CD14-positive monocyte (primary cell): ENCODE measurements around the gene MPP7. TPM values are rescaled to one million over a fixed set of nuclear protein-coding genes. Genes with fewer than 3 reads are reported as not detected.

Source experiments
- DNase-seq, 3 donors: peaks; one replicate each; pipeline ENCODE4 v3.0.0-alpha.2; 2011 to 2022
- H2AFZ ChIP-seq: 2 replicates; pipeline ENCODE4 v1.6.0; 2012; ENCODE audit warnings: mild to moderate bottlenecking, low read depth, low read length, inconsistent platforms; ENCODE audit not compliant: insufficient read depth, poor library complexity, severe bottlenecking
- H3K27ac ChIP-seq, 2 donors: 1 replicate in 1 of 2; 2 replicates in 1 of 2; pipeline ENCODE4 v1.5.1; 2012 to 2013; ENCODE audit warnings: low read length in 2 of 2, control low read depth in 1 of 2, inconsistent platforms in 1 of 2, low read depth in 1 of 2, mild to moderate bottlenecking in 1 of 2
- H3K27me3 ChIP-seq, 2 donors: one replicate each; pipeline versions ENCODE4 v1.6.0 to v1.6.1; 2011 to 2013; ENCODE audit warnings: low read length in 2 of 2; ENCODE audit not compliant: control insufficient read depth in 2 of 2, insufficient read depth in 2 of 2
- H3K36me3 ChIP-seq, 2 donors: replicated peaks in 1 of 2; 1 replicate in 1 of 2; 2 replicates in 1 of 2; pipeline versions ENCODE4 v1.5.1 to v1.6.1; 2012 to 2013; ENCODE audit warnings: low read length in 2 of 2, control low read depth in 1 of 2, inconsistent platforms in 1 of 2, mild to moderate bottlenecking in 1 of 2; ENCODE audit not compliant: insufficient read depth in 2 of 2, control insufficient read depth in 1 of 2
- H3K4me1 ChIP-seq, 2 donors: 1 replicate in 1 of 2; 2 replicates in 1 of 2; pipeline versions ENCODE4 v1.5.1 to v1.6.1; 2012 to 2013; ENCODE audit warnings: low read length in 2 of 2, control low read depth in 1 of 2, inconsistent platforms in 1 of 2, mild to moderate bottlenecking in 1 of 2, moderate library complexity in 1 of 2; ENCODE audit not compliant: insufficient read depth in 2 of 2, control insufficient read depth in 1 of 2
- H3K4me2 ChIP-seq: replicated peaks from 2 replicates; pipeline ENCODE3; 2012; ENCODE audit warnings: low read length, moderate library complexity, mild to moderate bottlenecking; ENCODE audit not compliant: poor library complexity, severe bottlenecking; ENCODE audit errors: extremely low read depth
- H3K4me3 ChIP-seq, 3 experiments: fragments of 200-600 bp in 1 of 3; sonication (generic) in 1 of 3; replicated peaks in 1 of 3; 1 replicate in 2 of 3; 2 replicates in 1 of 3; pipeline ENCODE4 v1.5.1; 2011 to 2013; ENCODE audit warnings: low read length in 3 of 3, mild to moderate bottlenecking in 3 of 3, control low read depth in 2 of 3, low read depth in 2 of 3, inconsistent platforms in 1 of 3, moderate library complexity in 1 of 3
- H3K79me2 ChIP-seq: 2 replicates; pipeline ENCODE4 v1.6.0; 2012; ENCODE audit warnings: mild to moderate bottlenecking, control low read depth, inconsistent platforms, low read length, moderate library complexity; ENCODE audit not compliant: insufficient read depth
- H3K9ac ChIP-seq: 2 replicates; pipeline ENCODE4 v1.6.0; 2017; ENCODE audit warnings: low read length, mild to moderate bottlenecking; ENCODE audit not compliant: insufficient read depth, poor library complexity, severe bottlenecking
- H3K9me3 ChIP-seq, 2 donors: replicated peaks in 1 of 2; 1 replicate in 1 of 2; 2 replicates in 1 of 2; pipeline versions ENCODE4 v1.5.1 to v1.6.1; 2012 to 2013; ENCODE audit warnings: low read length in 2 of 2, control low read depth in 1 of 2; ENCODE audit not compliant: control insufficient read depth in 1 of 2, insufficient read depth in 1 of 2
- H4K20me1 ChIP-seq: 2 replicates; pipeline ENCODE4 v1.6.0; 2012; ENCODE audit warnings: mild to moderate bottlenecking, low read length, control low read depth, moderate library complexity; ENCODE audit not compliant: insufficient read depth
- H3K27ac Mint-ChIP-seq, 7 donors: one replicate each; pipeline ENCODE4 v1.8.0; 2020; ENCODE audit warnings: mild to moderate bottlenecking in 7 of 7, mixed read lengths in 7 of 7, moderate library complexity in 6 of 7, inconsistent platforms in 2 of 7
- H3K27me3 Mint-ChIP-seq, 3 donors: one replicate each; pipeline ENCODE4 v1.8.0; 2021 to 2022; ENCODE audit warnings: low read depth in 3 of 3, mild to moderate bottlenecking in 3 of 3, mixed read lengths in 3 of 3, moderate library complexity in 3 of 3, inconsistent platforms in 1 of 3
- H3K36me3 Mint-ChIP-seq, 2 donors: one replicate each; pipeline ENCODE4 v1.8.0; 2020; ENCODE audit warnings: mixed read lengths in 2 of 2, inconsistent platforms in 1 of 2, mild to moderate bottlenecking in 1 of 2
- H3K4me1 Mint-ChIP-seq: one replicate; pipeline ENCODE4 v1.8.0; 2020; ENCODE audit warnings: mild to moderate bottlenecking, mixed read lengths
- H3K4me3 Mint-ChIP-seq, 2 donors: one replicate each; pipeline ENCODE4 v1.8.0; 2020; ENCODE audit warnings: mild to moderate bottlenecking in 2 of 2, mixed read lengths in 2 of 2, moderate library complexity in 1 of 2
- H3K9me3 Mint-ChIP-seq, 7 donors: one replicate each; pipeline ENCODE4 v1.8.0; 2020 to 2022; ENCODE audit warnings: mixed read lengths in 7 of 7, mild to moderate bottlenecking in 6 of 7, moderate library complexity in 6 of 7, inconsistent platforms in 2 of 7
- CTCF ChIP-seq: fragments of 200-600 bp; IDR thresholded peaks from one replicate; pipeline ENCODE4 v1.8.0; 2022; ENCODE audit warnings: antibody characterized with exemption, mild to moderate bottlenecking
- WGBS: methylation state at CpG from one replicate; pipeline ENCODE4 v1.1.5; 2013; ENCODE audit warnings: missing lambda C conversion rate; ENCODE audit not compliant: insufficient coverage; 5-methylcytosine and 5-hydroxymethylcytosine counted together
- intact Hi-C, 2 donors: fragments of 100-400 bp; cut with micrococcal nuclease; formaldehyde crosslinking; loops; one replicate each; pipeline versions ENCODE4 v1.15.0 to v1.15.1; 2023
- polyA plus RNA-seq, 3 donors: library from polyadenylated mRNA; depleted of rRNA in 1 of 3; unstranded in 2 of 3; stranded (reverse) in 1 of 3; fragments of 300-500 nt in 2 of 3; fragments of >200 nt in 1 of 3; fragmentation: Illumina TruSeq in 2 of 3; gene quantifications; 1 replicate in 2 of 3; 2 replicates in 1 of 3; pipeline ENCODE4 v1.2.3, GENCODE V29; 2012 to 2021

The MPP7 gene
- polyA plus RNA-seq, 3 donors = 17.3 to 48.3 (median 33.6) TPM

DNA sequence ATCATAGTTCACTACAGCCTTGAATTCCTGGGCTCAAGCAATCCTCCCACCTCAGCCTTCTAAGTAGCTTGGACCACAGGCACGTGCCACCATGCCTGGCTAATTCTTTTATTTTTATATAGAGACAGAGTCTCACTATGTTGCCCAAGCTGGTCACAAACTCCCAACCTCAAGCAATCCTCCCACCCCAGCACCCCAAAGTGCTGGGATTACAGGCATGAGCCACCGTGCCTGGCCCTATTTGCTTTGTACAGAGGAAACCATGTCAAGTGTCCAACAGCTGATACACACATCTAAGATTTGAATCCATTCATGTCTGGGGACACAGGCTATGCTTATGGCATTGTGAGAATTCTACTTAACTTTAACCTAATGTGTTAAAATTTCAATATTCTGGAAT lies 29.9 kb upstream of the MPP7 start:
- no peaks in the 10 kb centered on the region for H3K9me3 ChIP-seq
- WGBS = 80% methylated on average over 1 of the region's 2 CpGs
- DNase-seq = no peak
- no peaks in the 10 kb centered on the region for H3K36me3 ChIP-seq
- no peaks in the 10 kb centered on the region for H3K36me3 Mint-ChIP-seq
- H3K27ac ChIP-seq = peak overlapping the region; percentile 95 to 97
- no peak overlapping the region for H3K4me2 ChIP-seq
- no peak for TF ChIP-seq CTCF
- H3K9ac ChIP-seq = no peak overlapping the region
- no peaks in the 10 kb centered on the region for H3K27me3 ChIP-seq
- H2AFZ ChIP-seq = no peak overlapping the region
- intact Hi-C loops = loop anchor here (5.0 kb wide), 1 partner anchor 35 kb away; no protein-coding TSS in a partner anchor
- no peak overlapping the region for H3K4me3 Mint-ChIP-seq
- H3K4me1 ChIP-seq = peaks cover 67% of the 10 kb centered on the region in 2 donors
- H3K79me2 ChIP-seq = no peaks in the 10 kb centered on the region
- no peaks in the 10 kb centered on the region for H4K20me1 ChIP-seq
- no peak overlapping the region for H3K4me3 ChIP-seq
- H3K27me3 Mint-ChIP-seq = no peaks in the 10 kb centered on the region
- H3K9me3 Mint-ChIP-seq = no peaks in the 10 kb centered on the region
- peak overlapping the region; percentile 90 to 99 (median 99) for H3K27ac Mint-ChIP-seq
- H3K4me1 Mint-ChIP-seq = peaks cover 63% of the 10 kb centered on the region

DNA sequence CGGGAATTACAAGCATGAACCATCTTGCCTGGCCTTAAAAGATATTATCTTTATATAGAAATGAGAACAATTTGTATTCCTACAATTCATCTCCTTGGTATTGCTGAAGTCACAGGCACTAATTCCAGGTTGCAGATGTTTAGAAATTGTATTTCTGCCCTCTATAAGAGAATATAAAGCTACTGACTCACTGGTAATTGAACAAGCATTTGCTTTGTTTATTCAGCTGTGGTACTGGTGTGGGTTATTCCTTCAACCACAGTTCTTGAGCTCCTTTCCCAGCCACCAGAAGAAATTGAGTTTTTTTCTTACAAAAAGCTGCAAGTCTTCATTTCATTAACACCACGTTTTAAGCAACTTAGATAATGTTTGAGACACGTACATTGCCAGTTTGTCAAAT lies 29.0 kb upstream of the MPP7 start:
- Mint-ChIP-seq H3K9me3 (no peaks in the 10 kb centered on the region), H3K4me1 (peaks cover 65% of the 10 kb centered on the region), H3K4me3 (no peak overlapping the region), H3K27ac (peak overlapping the region in 6 of 7 donors; percentile 40 to 99 (median 94)), H3K36me3 (no peaks in the 10 kb centered on the region), H3K27me3 (peaks cover 0 to 1% (median 0%) of the 10 kb centered on the region in 3 donors)
- TF ChIP-seq CTCF = no peak
- intact Hi-C loops = loop anchor here (5.0 kb wide), 1 partner anchor 35 kb away; no protein-coding TSS in a partner anchor
- H2AFZ ChIP-seq = no peak overlapping the region
- peak overlapping the region in 1 of 2 donors; percentile 97 for H3K27ac ChIP-seq
- H3K4me3 ChIP-seq = no peak overlapping the region
- no CpG with 5 or more reads among the region's 3 CpGs for WGBS
- no peak for DNase-seq
- H3K27me3 ChIP-seq = no peaks in the 10 kb centered on the region
- H3K9ac ChIP-seq = no peak overlapping the region
- H4K20me1 ChIP-seq = no peaks in the 10 kb centered on the region
- H3K4me2 ChIP-seq = no peak overlapping the region
- H3K9me3 ChIP-seq = no peaks in the 10 kb centered on the region
- no peaks in the 10 kb centered on the region for H3K36me3 ChIP-seq
- no peaks in the 10 kb centered on the region for H3K79me2 ChIP-seq
- peaks cover 65 to 72% of the 10 kb centered on the region in 2 donors for H3K4me1 ChIP-seq
